SK-N-SH (cell line): ENCODE results near the gene NACC1. TPM values are rescaled to one million over a fixed set of nuclear protein-coding genes. Genes with fewer than 3 reads are reported as not detected.

ENCODE experiments used
- CTCF ChIA-PET: fragments of 300-600, 350-600 bp; formaldehyde crosslinking; extraction: SDS; loops from one replicate; lab custom pipeline; 2021; lab: Yijun Ruan, JAX
- POLR2A ChIA-PET: fragments of 350-600 bp; sonication (Branson Sonifier 250); formaldehyde crosslinking; extraction: SDS; loops from one replicate; lab custom pipeline; 2020; ENCODE audit warnings: antibody characterized with exemption, inconsistent platforms; lab: Yijun Ruan, JAX
- DNase-seq: peaks from one replicate; pipeline ENCODE4 v3.0.0; 2012
- H2AFZ ChIP-seq: fragments of 200-600 bp; sonication (generic); 2 replicates; pipeline ENCODE4 v1.8.1; 2016; ENCODE audit warnings: antibody characterized with exemption, mild to moderate bottlenecking, low read depth
- H3F3A ChIP-seq: fragments of 200-600 bp; sonication (generic); replicated peaks from 2 replicates; pipeline ENCODE3; 2016; ENCODE audit warnings: antibody characterized with exemption, mild to moderate bottlenecking; ENCODE audit not compliant: insufficient read depth
- H3K27ac ChIP-seq, 2 experiments: fragments of 200-500 bp in 1 of 2; fragments of 200-600 bp in 1 of 2; sonication (Bioruptor generic) in 1 of 2; sonication (generic), shearing (Covaris generic) in 1 of 2; 2 replicates each; pipeline versions ENCODE4 v1.5.1 to v1.6.1; 2014 to 2016; ENCODE audit warnings: low read depth in 2 of 2, inconsistent platforms in 1 of 2, low read length in 1 of 2, mild to moderate bottlenecking in 1 of 2, mixed read lengths in 1 of 2
- H3K27me3 ChIP-seq: fragments of 200-600 bp; sonication (generic), shearing (Covaris generic); 2 replicates; pipeline ENCODE4 v1.6.1; 2016; ENCODE audit warnings: mixed run types; ENCODE audit not compliant: insufficient read depth
- H3K36me3 ChIP-seq, 2 experiments: fragments of 200-500 bp in 1 of 2; fragments of 200-600 bp in 1 of 2; sonication (Bioruptor generic) in 1 of 2; sonication (generic) in 1 of 2; replicated peaks in 1 of 2; 2 replicates each; pipeline versions ENCODE3 to v1.5.1; 2014 to 2016; ENCODE audit warnings: low read length in 1 of 2, mild to moderate bottlenecking in 1 of 2; ENCODE audit not compliant: insufficient read depth in 2 of 2, control insufficient read depth in 1 of 2
- H3K4me1 ChIP-seq, 2 experiments: fragments of 200-500 bp in 1 of 2; fragments of 200-600 bp in 1 of 2; sonication (Bioruptor generic) in 1 of 2; sonication (generic), shearing (Covaris generic) in 1 of 2; 2 replicates each; pipeline versions ENCODE4 v1.5.1 to v1.6.1; 2014 to 2016; ENCODE audit warnings: low read depth in 1 of 2, low read length in 1 of 2, mixed run types in 1 of 2; ENCODE audit not compliant: insufficient read depth in 2 of 2, control insufficient read depth in 1 of 2
- H3K4me2 ChIP-seq: fragments of 200-600 bp; sonication (generic), shearing (Covaris generic); 2 replicates; pipeline ENCODE4 v1.6.1; 2017; ENCODE audit warnings: mixed run types
- H3K4me3 ChIP-seq, 2 experiments: fragments of 200-500 bp in 1 of 2; fragments of 200-600 bp in 1 of 2; sonication (Bioruptor generic) in 1 of 2; sonication (generic), shearing (Covaris generic) in 1 of 2; 2 replicates each; pipeline versions ENCODE4 v1.5.1 to v1.8.1; 2014 to 2016; ENCODE audit warnings: low read depth in 2 of 2, inconsistent platforms in 1 of 2, low read length in 1 of 2, mild to moderate bottlenecking in 1 of 2, mixed read lengths in 1 of 2, moderate library complexity in 1 of 2
- H3K79me2 ChIP-seq: fragments of 200-600 bp; sonication (generic); 2 replicates; pipeline ENCODE4 v1.8.1; 2017; ENCODE audit warnings: mild to moderate bottlenecking; ENCODE audit not compliant: insufficient read depth
- H3K9ac ChIP-seq: fragments of 200-600 bp; sonication (generic); 2 replicates; pipeline ENCODE4 v1.6.1; 2017; ENCODE audit warnings: mixed run types
- H3K9me2 ChIP-seq: fragments of 200-600 bp; sonication (generic); 2 replicates; pipeline ENCODE4 v1.6.1; 2017; ENCODE audit warnings: mixed run types
- H3K9me3 ChIP-seq: fragments of 200-600 bp; sonication (generic); 2 replicates; pipeline ENCODE4 v1.6.1; 2017; ENCODE audit warnings: mixed run types, mild to moderate bottlenecking, moderate library complexity
- H4K20me1 ChIP-seq: fragments of 200-600 bp; sonication (generic); 2 replicates; pipeline ENCODE4 v1.6.1; 2017; ENCODE audit warnings: mild to moderate bottlenecking, mixed run types; ENCODE audit not compliant: insufficient read depth
- CHD2 ChIP-seq: fragments of 150-350 bp; IDR thresholded peaks from 2 replicates; pipeline ENCODE4 v1.6.1; 2018; ENCODE audit warnings: low read length; ENCODE audit not compliant: partially characterized antibody
- EP300 ChIP-seq, 2 experiments: IDR thresholded peaks; 2 replicates each; pipeline versions ENCODE4 v1.4.0 to v1.6.1; 2012; ENCODE audit warnings: borderline replicate concordance in 1 of 2, low read depth in 1 of 2, low read length in 1 of 2
- FOSL2 ChIP-seq: IDR thresholded peaks from 2 replicates; pipeline ENCODE4 v1.4.0; 2012; ENCODE audit warnings: low read depth, mild to moderate bottlenecking, moderate library complexity, borderline replicate concordance
- FOXJ3 ChIP-seq: sonication (generic); formaldehyde crosslinking; IDR thresholded peaks from 2 replicates; pipeline ENCODE4 v1.5.1; 2020; ENCODE audit warnings: mild to moderate bottlenecking, missing genetic modification reagents
- GABPA ChIP-seq: IDR thresholded peaks from 2 replicates; pipeline ENCODE4 v1.4.0; 2012; ENCODE audit warnings: low read depth, mild to moderate bottlenecking
- GATA2 ChIP-seq: sonication (generic); formaldehyde crosslinking; IDR thresholded peaks from 2 replicates; pipeline ENCODE4 v1.5.0; 2020; ENCODE audit warnings: mild to moderate bottlenecking, missing genetic modification reagents
- JUND ChIP-seq: IDR thresholded peaks from 2 replicates; pipeline ENCODE4 v1.4.0; 2012
- MAX ChIP-seq: IDR thresholded peaks from 2 replicates; pipeline ENCODE4 v1.4.0; 2012; ENCODE audit warnings: low read depth
- MEF2A ChIP-seq: IDR thresholded peaks from 2 replicates; pipeline ENCODE4 v1.4.0; 2012; ENCODE audit warnings: low read depth, borderline replicate concordance
- MXI1 ChIP-seq: IDR thresholded peaks from 2 replicates; pipeline ENCODE4 v1.6.1; 2012; ENCODE audit warnings: mild to moderate bottlenecking, low read depth, low read length, improper control_type of control experiment
- POLR2AphosphoS5 ChIP-seq: IDR thresholded peaks from 2 replicates; pipeline ENCODE4 v1.6.1; 2012; ENCODE audit warnings: low read depth, low read length
- RAD21 ChIP-seq: IDR thresholded peaks from 2 replicates; pipeline ENCODE4 v1.6.1; 2012; ENCODE audit warnings: mild to moderate bottlenecking, low read length
- RCOR1 ChIP-seq: fragments of 150-350 bp; IDR thresholded peaks from 2 replicates; pipeline ENCODE4 v1.6.1; 2017; ENCODE audit warnings: antibody characterized with exemption, low read length
- RFX5 ChIP-seq: IDR thresholded peaks from 2 replicates; pipeline ENCODE4 v1.6.1; 2012; ENCODE audit warnings: mild to moderate bottlenecking, improper control_type of control experiment, low read length
- RXRA ChIP-seq: IDR thresholded peaks from 2 replicates; pipeline ENCODE4 v1.4.0; 2012; ENCODE audit warnings: low read depth, mild to moderate bottlenecking, borderline replicate concordance
- TAF1 ChIP-seq: IDR thresholded peaks from 2 replicates; pipeline ENCODE4 v1.6.1; 2012; ENCODE audit warnings: low read depth, mild to moderate bottlenecking, low read length, moderate library complexity, borderline replicate concordance
- USF1 ChIP-seq: IDR thresholded peaks from 2 replicates; pipeline ENCODE4 v1.4.0; 2012; ENCODE audit warnings: low read depth, borderline replicate concordance
- YY1 ChIP-seq: IDR thresholded peaks from 2 replicates; pipeline ENCODE4 v1.4.0; 2012; ENCODE audit warnings: low read depth, mild to moderate bottlenecking
- WGBS: methylation state at CpG from one replicate; pipeline ENCODE4 v1.1.6; 2017; ENCODE audit warnings: low lambda C conversion rate; 5-methylcytosine and 5-hydroxymethylcytosine counted together
- polyA plus RNA-seq, 3 experiments: library from polyadenylated mRNA; depleted of rRNA; stranded (reverse); fragments of >200 nt; gene quantifications; 2 replicates each; pipeline ENCODE4 v1.2.3, GENCODE V29; 2012

The NACC1 gene
- polyA plus RNA-seq, 1 of the 3 experiments (the other 2 are of a cell fraction) = 127 TPM

GRCh38 chr19:13077240-13077639 is 40.8 kb upstream of the NACC1 start:
- Histone ChIP-seq H3K4me2 (no peak overlapping the region), H3K27ac (peak overlapping the region in 1 of 2 experiments; percentile 91; a peak in 2 of 4 replicates), H3K4me3 (no peak overlapping the region), H3K36me3 (peaks cover 13 to 31% of the 10 kb centered on the region in 2 experiments), H3F3A (no peaks in the 10 kb centered on the region), H3K79me2 (no peaks in the 10 kb centered on the region), H2AFZ (no peak overlapping the region), H3K9ac (no peak overlapping the region), H3K9me3 (no peaks in the 10 kb centered on the region), H4K20me1 (no peaks in the 10 kb centered on the region), H3K9me2 (no peaks in the 10 kb centered on the region), H3K27me3 (no peaks in the 10 kb centered on the region), H3K4me1 (peaks cover 10 to 55% of the 10 kb centered on the region in 2 experiments; a peak in 3 of 4 replicates)
- CTCF ChIA-PET = interaction anchor here (0.7 to 35.2 kb wide), 10 partner anchors 9 to 195 kb away, joined by 3 to 506 read pairs (median 14); no protein-coding TSS in a partner anchor
- no peak for TF ChIP-seq POLR2AphosphoS5
- TF ChIP-seq USF1 = no peak
- TF ChIP-seq RCOR1 = peak; percentile 82
- no peak for TF ChIP-seq RFX5
- no peak for TF ChIP-seq YY1
- no peak for TF ChIP-seq RAD21
- no peak for TF ChIP-seq JUND
- TF ChIP-seq CHD2 = peak; percentile 56
- peak in 1 of 2 experiments; percentile 52; a peak in 1 of 4 replicates for TF ChIP-seq EP300 (IDR thresholded peaks at IDR 0.05; ENCODE audit: borderline replicate concordance in 1 of 2, low read depth in 1 of 2, low read length in 1 of 2)
- no peak for TF ChIP-seq RXRA
- peak; percentile 86 for TF ChIP-seq GATA2 (CRISPR knock-in tag)
- POLR2A ChIA-PET = interaction anchor here (1.0 to 2.4 kb wide), 4 partner anchors 14 to 139 kb away, joined by 3 to 9 read pairs (median 4); partner anchors contain the start of genes CALR and DAND5
- 89% methylated on average over 11 of the region's 11 CpGs for WGBS
- DNase-seq = peak; percentile 86

GRCh38 chr19:13078381-13078780 is 39.7 kb upstream of the NACC1 start:
- WGBS = 92% methylated on average over 2 of the region's 10 CpGs
- Histone ChIP-seq H3K4me1 (peaks cover 10 to 56% of the 10 kb centered on the region in 2 experiments; a peak in 3 of 4 replicates), H2AFZ (no peak overlapping the region), H3K9me3 (no peaks in the 10 kb centered on the region), H3K79me2 (no peaks in the 10 kb centered on the region), H3K9me2 (no peaks in the 10 kb centered on the region), H3K27me3 (no peaks in the 10 kb centered on the region), H3K9ac (no peak overlapping the region), H3F3A (no peaks in the 10 kb centered on the region), H3K4me3 (no peak overlapping the region), H3K36me3 (peaks cover 13 to 36% of the 10 kb centered on the region in 2 experiments), H4K20me1 (no peaks in the 10 kb centered on the region), H3K27ac (peak overlapping the region in 1 of 2 experiments; percentile 91; a peak in 2 of 4 replicates), H3K4me2 (no peak overlapping the region)
- ChIA-PET POLR2A (interaction anchor here (2.0 to 2.4 kb wide), 2 partner anchors 13 to 23 kb away, joined by 5 to 9 read pairs; no protein-coding TSS in a partner anchor), CTCF (interaction anchor here (0.7 to 35.2 kb wide), 11 partner anchors 8 to 196 kb away, joined by 3 to 506 read pairs (median 6); no protein-coding TSS in a partner anchor)
- TF ChIP-seq GABPA (no peak), MEF2A (no peak), FOSL2 (no peak), FOXJ3 (CRISPR knock-in tag) (no peak), POLR2AphosphoS5 (no peak), CHD2 (no peak), TAF1 (no peak), MXI1 (no peak), MAX (no peak)
- DNase-seq = no peak
